ENCODE results near the gene TMEM187. TPM values are rescaled to one million over a fixed set of nuclear protein-coding genes. Genes with fewer than 3 reads are reported as not detected.

The TMEM187 gene
- total RNA-seq, 1 experiment from 2014 or later: 9.4 TPM

- no peak for TF ChIP-seq CTCF (IDR thresholded peaks at IDR 0.05; ENCODE audit: unreplicated experiment)
- Mint-ChIP-seq H3K27me3 (ENCODE audit: unreplicated experiment) (no peaks in the 10 kb centered on the region), H3K36me3 (ENCODE audit: insufficient read depth, unreplicated experiment) (peaks cover 26% of the 10 kb centered on the region), H3K4me1 (ENCODE audit: low read depth, unreplicated experiment) (no peaks in the 10 kb centered on the region), H3K4me3 (ENCODE audit: low read depth, unreplicated experiment) (no peak overlapping the region), H3K27ac (ENCODE audit: unreplicated experiment) (no peak overlapping the region), H3K9me3 (ENCODE audit: low read depth, unreplicated experiment) (no peaks in the 10 kb centered on the region)
- CTCF ChIA-PET: no interaction called here
- BruUV-seq (replicated peaks): TSS peak; percentile 13
- intact Hi-C loops (cut with micrococcal nuclease; ENCODE audit: unreplicated experiment): no loop called here
- DNase-seq: no peak
Measured at GRCh38 chrX:154030266-154030665, 57.7 kb downstream of the TMEM187 start.

- Mint-ChIP-seq H3K9me3 (ENCODE audit: low read depth, unreplicated experiment) (no peaks in the 10 kb centered on the region), H3K4me3 (ENCODE audit: low read depth, unreplicated experiment) (no peak overlapping the region), H3K36me3 (ENCODE audit: insufficient read depth, unreplicated experiment) (peaks cover 28% of the 10 kb centered on the region), H3K4me1 (ENCODE audit: low read depth, unreplicated experiment) (no peaks in the 10 kb centered on the region), H3K27ac (ENCODE audit: unreplicated experiment) (no peak overlapping the region), H3K27me3 (ENCODE audit: unreplicated experiment) (no peaks in the 10 kb centered on the region)
- no peak for DNase-seq
- no TSS peak for BruUV-seq (replicated peaks)
- intact Hi-C loops (cut with micrococcal nuclease; ENCODE audit: unreplicated experiment): no loop called here
- CTCF ChIA-PET: no interaction called here
- TF ChIP-seq CTCF (IDR thresholded peaks at IDR 0.05; ENCODE audit: unreplicated experiment): no peak
Measured at GRCh38 chrX:154030715-154031305, 58.3 kb downstream of the TMEM187 start.

GRCh38 chrX:154032160-154032559 is 59.6 kb downstream of the TMEM187 start:
- Mint-ChIP-seq H3K27ac (ENCODE audit: unreplicated experiment) (no peak overlapping the region), H3K27me3 (ENCODE audit: unreplicated experiment) (no peaks in the 10 kb centered on the region), H3K4me1 (ENCODE audit: low read depth, unreplicated experiment) (no peaks in the 10 kb centered on the region), H3K4me3 (ENCODE audit: low read depth, unreplicated experiment) (no peak overlapping the region), H3K36me3 (ENCODE audit: insufficient read depth, unreplicated experiment) (peaks cover 31% of the 10 kb centered on the region), H3K9me3 (ENCODE audit: low read depth, unreplicated experiment) (no peaks in the 10 kb centered on the region)
- TF ChIP-seq CTCF (IDR thresholded peaks at IDR 0.05; ENCODE audit: unreplicated experiment): no peak
- no peak for DNase-seq
- CTCF ChIA-PET: interaction anchor here (0.6 kb wide), 1 partner anchor 27 kb away, joined by 4 read pairs; no protein-coding TSS in a partner anchor
- intact Hi-C loops (cut with micrococcal nuclease; ENCODE audit: unreplicated experiment): no loop called here
- no TSS peak for BruUV-seq (replicated peaks)

GRCh38 chrX:154032653-154033052 is 60.1 kb downstream of the TMEM187 start:
- no peak for DNase-seq
- no TSS peak for BruUV-seq (replicated peaks)
- Mint-ChIP-seq H3K4me1 (ENCODE audit: low read depth, unreplicated experiment) (no peaks in the 10 kb centered on the region), H3K36me3 (ENCODE audit: insufficient read depth, unreplicated experiment) (peaks cover 34% of the 10 kb centered on the region), H3K27ac (ENCODE audit: unreplicated experiment) (no peak overlapping the region), H3K9me3 (ENCODE audit: low read depth, unreplicated experiment) (no peaks in the 10 kb centered on the region), H3K27me3 (ENCODE audit: unreplicated experiment) (no peaks in the 10 kb centered on the region), H3K4me3 (ENCODE audit: low read depth, unreplicated experiment) (no peak overlapping the region)
- CTCF ChIA-PET: no interaction called here
- no peak for TF ChIP-seq CTCF (IDR thresholded peaks at IDR 0.05; ENCODE audit: unreplicated experiment)
- intact Hi-C loops (cut with micrococcal nuclease; ENCODE audit: unreplicated experiment): no loop called here

Small RNA genes lying within 50 kb of the gene (microRNA-seq; reads per million reads assigned to microRNA genes)
- gene MIR3202-1 (not detected), gene MIR3202-2 (not detected), gene MIR718 (not detected)

Other genes starting within 250 kb of the TMEM187 start
- gene BCAP31, start 248.4 kb upstream of the TMEM187 start, total RNA-seq (2022): 371 and 407 TPM in 2 replicates
- gene ABCD1, start 247.9 kb upstream of the TMEM187 start, total RNA-seq (2022): 14.4 and 22.8 TPM in 2 replicates
- gene PLXNB3, start 208.5 kb upstream of the TMEM187 start, total RNA-seq (2022): 37.5 and 49.2 TPM in 2 replicates
- 0.14 and 0.29 TPM in 2 replicates for gene SRPK3, start 191.7 kb upstream of the TMEM187 start, total RNA-seq (2022)
- gene IDH3G, start 178.4 kb upstream of the TMEM187 start, total RNA-seq (2022): 64.5 and 71.2 TPM in 2 replicates
- 360 and 391 TPM in 2 replicates for gene SSR4, start 178.1 kb upstream of the TMEM187 start, total RNA-seq (2022)
- 0.59 and 0.76 TPM in 2 replicates for gene PDZD4, start 142.2 kb upstream of the TMEM187 start, total RNA-seq (2022)
- 14.2 and 16.1 TPM in 2 replicates for gene L1CAM, start 86.6 kb upstream of the TMEM187 start, total RNA-seq (2022)
- gene AVPR2, start 68.1 kb upstream of the TMEM187 start, total RNA-seq (2022): not detected in 2 replicates
- gene ARHGAP4, start 46.5 kb upstream of the TMEM187 start, total RNA-seq (2022): 2.6 and 3.8 TPM in 2 replicates
- gene NAA10, start 37.7 kb upstream of the TMEM187 start, total RNA-seq (2022): 132 and 139 TPM in 2 replicates
- 0.80 and 1.6 TPM in 2 replicates for gene RENBP, start 28.1 kb upstream of the TMEM187 start, total RNA-seq (2022)
- 76.0 and 77.7 TPM in 2 replicates for gene HCFC1, start 936 bp upstream of the TMEM187 start, total RNA-seq (2022)
- 194 and 208 TPM in 2 replicates for gene IRAK1, start 47.1 kb downstream of the TMEM187 start, total RNA-seq (2022)
- 64.3 and 69.9 TPM in 2 replicates for gene MECP2, start 125.0 kb downstream of the TMEM187 start, total RNA-seq (2022)
- gene OPN1LW, start 171.5 kb downstream of the TMEM187 start, total RNA-seq (2022): not detected in 2 replicates
- not detected in 2 replicates for gene OPN1MW, start 209.8 kb downstream of the TMEM187 start, total RNA-seq (2022)
- not detected in 2 replicates for gene OPN1MW2, start 247.0 kb downstream of the TMEM187 start, total RNA-seq (2022)